Measurements from ENCODE around the gene STPG3. TPM values are rescaled to one million over a fixed set of nuclear protein-coding genes. Genes with fewer than 3 reads are reported as not detected.
A peak's percentile ranks its signal among the peaks of the same experiment; 100 is the strongest.

The STPG3 gene
- total and polyA plus RNA-seq, 2 of the 8 experiments (the other 6 are each of a cell fraction or from before 2014, with no cell fraction given) = not detected

GRCh38 chr9:137223078-137223970 lies 27.8 kb upstream of the STPG3 start (continued):
- TF ChIP-seq RAD21 (IDR thresholded peaks at IDR 0.05 in 1 of 2, conservative IDR thresholded peaks at IDR 0.05 in 1 of 2; ENCODE audit: low read depth in 2 of 2, low read length in 2 of 2) (no peak), SP1 (IDR thresholded peaks at IDR 0.05; ENCODE audit: low read depth, low read length) (peak; percentile 93), ZNF274 (IDR thresholded peaks at IDR 0.05; ENCODE audit: borderline replicate concordance, extremely low read depth, low read length) (no peak), POLR2A (IDR thresholded peaks at IDR 0.05; ENCODE audit: control extremely low read depth in 1 of 2, low read depth in 2 of 2, low read length in 2 of 2) (peak in 1 of 2 experiments; percentile 53; a peak in 1 of 3 replicates), TEAD4 (IDR thresholded peaks at IDR 0.05; ENCODE audit: low read depth, low read length) (no peak), JUN (IDR thresholded peaks at IDR 0.05; ENCODE audit: low read depth, low read length) (no peak), POU5F1 (IDR thresholded peaks at IDR 0.05; ENCODE audit: low read depth, low read length) (no peak), BRCA1 (IDR thresholded peaks at IDR 0.05; ENCODE audit: low read depth, low read length) (no peak), MAX (IDR thresholded peaks at IDR 0.05) (no peak), CBX5 (IDR thresholded peaks at IDR 0.05; ENCODE audit: low read depth, low read length) (no peak), CHD1 (IDR thresholded peaks at IDR 0.05; ENCODE audit: low read depth, low read length) (no peak), RBBP5 (IDR thresholded peaks at IDR 0.05; ENCODE audit: borderline replicate concordance, low read depth, low read length) (no peak), BCL11A (IDR thresholded peaks at IDR 0.05; ENCODE audit: low read depth in 2 of 2, low read length in 2 of 2) (no peak), CBX8 (IDR thresholded peaks at IDR 0.05; ENCODE audit: borderline replicate concordance, low read depth, low read length) (no peak), JUND (IDR thresholded peaks at IDR 0.05; ENCODE audit: low read length) (no peak; the same call in 1 of the 2 replicates), TCF12 (IDR thresholded peaks at IDR 0.05; ENCODE audit: low read depth, low read length) (no peak), KDM4A (IDR thresholded peaks at IDR 0.05; ENCODE audit: low read depth, low read length, severe bottlenecking) (peak; percentile 71), HDAC6 (IDR thresholded peaks at IDR 0.05; ENCODE audit: low read depth, low read length) (no peak), KDM1A (IDR thresholded peaks at IDR 0.05; ENCODE audit: borderline replicate concordance, low read length) (no peak), RFX5 (IDR thresholded peaks at IDR 0.05; ENCODE audit: borderline replicate concordance, low read depth, low read length) (no peak), CTCF (IDR thresholded peaks at IDR 0.05; ENCODE audit: control extremely low read depth in 1 of 3, insufficient read depth in 1 of 3, low read depth in 1 of 3, low read length in 3 of 3) (no peak), SIX5 (IDR thresholded peaks at IDR 0.05; ENCODE audit: low read depth, low read length) (no peak)

Measured in H1 (cell line).